ENCODE measurements around the gene AKAP13. TPM values are rescaled to one million over a fixed set of nuclear protein-coding genes. Genes with fewer than 3 reads are reported as not detected.

AKAP13 gene
- total and polyA plus RNA-seq, 9 donors: 45.3 to 190 (median 98.6) TPM

DNA sequence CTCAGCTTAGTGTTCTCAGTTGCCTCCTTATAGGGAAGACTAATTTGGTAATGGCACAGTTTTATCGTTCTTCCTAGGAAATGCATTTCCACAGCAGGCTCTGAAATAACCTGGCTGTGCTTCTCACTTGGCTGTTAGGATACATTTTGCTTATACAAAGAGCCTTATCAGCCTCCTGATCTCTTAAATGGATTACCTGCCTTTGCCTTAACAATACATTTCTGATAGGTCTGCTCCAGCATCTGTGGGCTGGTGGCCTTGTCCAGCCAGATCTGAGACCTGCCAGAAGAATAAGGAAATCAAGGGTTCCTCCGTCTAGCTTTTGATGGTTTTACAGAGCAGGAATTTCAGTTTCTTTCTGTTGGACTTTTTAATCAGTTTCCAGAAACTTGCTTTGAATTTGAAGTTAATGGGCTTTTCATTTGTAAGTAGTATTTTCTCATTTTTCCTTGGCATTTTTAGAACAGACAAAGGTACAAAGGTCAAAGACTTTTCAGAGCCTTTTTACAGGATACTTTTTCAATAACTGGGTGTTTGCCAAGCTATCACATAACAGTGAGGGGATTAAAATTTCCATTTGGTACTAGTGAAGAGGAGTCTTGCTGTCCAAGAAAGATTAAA is 116.3 kb downstream of the AKAP13 start:
- no peaks in the 10 kb centered on the region for H3K27me3 ChIP-seq
- no peaks in the 10 kb centered on the region for H3K36me3 ChIP-seq
- H3K9me3 ChIP-seq: no peaks in the 10 kb centered on the region
- H3K27ac ChIP-seq: no peak overlapping the region
- intact Hi-C loops (cut with DNase I): no loop called here
- DNase-seq: no peak
- H3K4me3 ChIP-seq: no peak overlapping the region
- WGBS, 3 donors: 69 to 83% (median 71%) methylated on average over 2 of the region's 2 CpGs
- no peak for TF ChIP-seq POLR2A (IDR thresholded peaks at IDR 0.05)
- TF ChIP-seq, protein P1, sequence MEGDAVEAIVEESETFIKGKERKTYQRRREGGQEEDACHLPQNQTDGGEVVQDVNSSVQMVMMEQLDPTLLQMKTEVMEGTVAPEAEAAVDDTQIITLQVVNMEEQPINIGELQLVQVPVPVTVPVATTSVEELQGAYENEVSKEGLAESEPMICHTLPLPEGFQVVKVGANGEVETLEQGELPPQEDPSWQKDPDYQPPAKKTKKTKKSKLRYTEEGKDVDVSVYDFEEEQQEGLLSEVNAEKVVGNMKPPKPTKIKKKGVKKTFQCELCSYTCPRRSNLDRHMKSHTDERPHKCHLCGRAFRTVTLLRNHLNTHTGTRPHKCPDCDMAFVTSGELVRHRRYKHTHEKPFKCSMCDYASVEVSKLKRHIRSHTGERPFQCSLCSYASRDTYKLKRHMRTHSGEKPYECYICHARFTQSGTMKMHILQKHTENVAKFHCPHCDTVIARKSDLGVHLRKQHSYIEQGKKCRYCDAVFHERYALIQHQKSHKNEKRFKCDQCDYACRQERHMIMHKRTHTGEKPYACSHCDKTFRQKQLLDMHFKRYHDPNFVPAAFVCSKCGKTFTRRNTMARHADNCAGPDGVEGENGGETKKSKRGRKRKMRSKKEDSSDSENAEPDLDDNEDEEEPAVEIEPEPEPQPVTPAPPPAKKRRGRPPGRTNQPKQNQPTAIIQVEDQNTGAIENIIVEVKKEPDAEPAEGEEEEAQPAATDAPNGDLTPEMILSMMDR (IDR thresholded peaks at IDR 0.05): no peak
- TF ChIP-seq EP300 (IDR thresholded peaks at IDR 0.05): no peak
- H3K4me1 ChIP-seq (ENCODE audit: insufficient read depth): peaks cover 5% of the 10 kb centered on the region

- H3K27me3 ChIP-seq: no peaks in the 10 kb centered on the region
- 88 to 91% (median 89%) methylated on average over 2 of the region's 2 CpGs for WGBS, 3 donors
- no peak overlapping the region for H3K4me3 ChIP-seq
- no peak for TF ChIP-seq EP300 (IDR thresholded peaks at IDR 0.05)
- TF ChIP-seq, protein P1 (IDR thresholded peaks at IDR 0.05): no peak
- no peak for TF ChIP-seq POLR2A (IDR thresholded peaks at IDR 0.05)
- intact Hi-C loops (cut with DNase I): no loop called here
- H3K4me1 ChIP-seq (ENCODE audit: insufficient read depth): peaks cover 5% of the 10 kb centered on the region
- no peaks in the 10 kb centered on the region for H3K36me3 ChIP-seq
- no peak overlapping the region for H3K27ac ChIP-seq
- no peaks in the 10 kb centered on the region for H3K9me3 ChIP-seq
- DNase-seq: no peak
Measured at GRCh38 chr15:85497172-85497569, 116.8 kb downstream of the AKAP13 start.

DNA sequence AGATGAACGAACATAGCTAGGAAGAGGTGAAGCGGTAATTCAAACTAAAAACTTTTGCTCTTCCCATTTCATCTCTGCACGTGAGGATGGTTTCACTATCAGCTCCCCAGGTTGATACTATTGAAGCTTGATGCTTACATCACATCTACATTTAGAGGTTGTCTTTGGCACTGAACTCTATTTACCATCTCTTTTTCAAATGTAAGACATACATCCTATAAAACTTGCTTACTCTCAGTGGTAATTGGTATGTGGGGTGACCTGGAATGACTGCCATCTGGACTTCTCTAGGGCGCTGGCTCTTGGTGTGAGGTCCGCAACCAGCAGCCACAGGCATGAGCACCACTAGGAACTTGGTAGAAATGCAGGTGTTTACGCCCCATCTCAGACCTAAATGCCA is 118.1 kb downstream of the AKAP13 start:
- no peak for DNase-seq
- TF ChIP-seq, protein P1 (IDR thresholded peaks at IDR 0.05): no peak
- no peak for TF ChIP-seq POLR2A (IDR thresholded peaks at IDR 0.05)
- no peak for TF ChIP-seq EP300 (IDR thresholded peaks at IDR 0.05)
- 91 to 98% (median 91%) methylated on average over 6 of the region's 6 CpGs for WGBS, 3 donors

DNA sequence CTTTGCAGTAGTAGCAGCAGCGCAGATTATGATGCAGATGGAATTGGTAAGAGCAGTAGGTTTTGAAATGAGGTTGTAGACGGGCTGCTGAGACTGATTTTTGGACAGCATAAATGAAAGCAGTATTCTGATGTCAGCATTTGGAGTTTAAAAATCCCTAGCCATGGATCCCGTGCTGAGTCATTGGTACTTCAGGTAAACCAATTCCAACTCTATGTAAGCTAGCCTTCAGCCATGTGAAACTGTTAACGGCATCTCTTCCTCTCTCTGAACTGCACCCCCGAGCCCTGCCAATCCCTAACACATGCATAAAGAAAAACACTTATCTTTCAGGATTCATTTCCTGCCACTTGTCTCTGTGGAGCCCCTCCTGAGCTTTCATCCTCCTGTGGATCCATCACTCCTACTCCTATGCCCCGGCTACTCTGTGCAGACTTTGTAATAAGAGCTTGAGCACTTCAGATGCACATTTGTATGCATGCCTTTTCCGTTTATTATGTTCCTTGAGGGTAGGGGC is 119.0 kb downstream of the AKAP13 start:
- H3K4me1 ChIP-seq (ENCODE audit: insufficient read depth): peaks cover 5% of the 10 kb centered on the region
- no peak overlapping the region for H3K4me3 ChIP-seq

More for the DNA sequence above, 118.1 kb downstream of the AKAP13 start:
- Histone ChIP-seq H3K4me1 (ENCODE audit: insufficient read depth) (peaks cover 5% of the 10 kb centered on the region), H3K27ac (no peak overlapping the region), H3K4me3 (no peak overlapping the region), H3K27me3 (no peaks in the 10 kb centered on the region), H3K36me3 (no peaks in the 10 kb centered on the region), H3K9me3 (no peaks in the 10 kb centered on the region)
- intact Hi-C loops (cut with DNase I): no loop called here

More for the DNA sequence above, 119.0 kb downstream of the AKAP13 start:
- WGBS, 3 donors: 74 to 84% (median 84%) methylated on average over 7 of the region's 7 CpGs
- intact Hi-C loops (cut with DNase I): no loop called here
- Histone ChIP-seq H3K9me3 (no peaks in the 10 kb centered on the region), H3K36me3 (no peaks in the 10 kb centered on the region), H3K27me3 (no peaks in the 10 kb centered on the region), H3K27ac (no peak overlapping the region)
- DNase-seq: no peak
- TF ChIP-seq EP300 (IDR thresholded peaks at IDR 0.05): no peak
- no peak for TF ChIP-seq POLR2A (IDR thresholded peaks at IDR 0.05)
- TF ChIP-seq, protein P1 (IDR thresholded peaks at IDR 0.05): no peak

All from ovary (tissue), 9 donors.